Coronary artery (tissue), 2 donors: Measurements from ENCODE around the gene PPT2.

Experiments
- DNase-seq: peaks from one replicate; pipeline ENCODE4 v3.0.0-alpha.2; 2017; ENCODE audit warnings: low spot score
- H3K27ac ChIP-seq, 2 donors: fragments of 200-600 bp; sonication (generic); one replicate each; pipeline ENCODE4 v1.5.1; 2016 to 2019
- H3K4me3 ChIP-seq: fragments of 200-600 bp; sonication (generic); 2 replicates; pipeline ENCODE4 v1.5.1; 2016; ENCODE audit warnings: mild to moderate bottlenecking, moderate library complexity
- TF ChIP-seq, protein P1 (sequence below): fragments of 200-600 bp; sonication (generic); IDR thresholded peaks from one replicate; pipeline ENCODE4 v1.5.1; 2019; ENCODE audit warnings: antibody characterized with exemption

Gene PPT2

GRCh38 chr6:32115623-32116022 is 38.3 kb upstream of the PPT2 start:
- Histone ChIP-seq H3K4me3 (no peak overlapping the region), H3K27ac (peak overlapping the region in 1 of 2 donors; percentile 48)
- no peak for DNase-seq
- TF ChIP-seq, protein P1, sequence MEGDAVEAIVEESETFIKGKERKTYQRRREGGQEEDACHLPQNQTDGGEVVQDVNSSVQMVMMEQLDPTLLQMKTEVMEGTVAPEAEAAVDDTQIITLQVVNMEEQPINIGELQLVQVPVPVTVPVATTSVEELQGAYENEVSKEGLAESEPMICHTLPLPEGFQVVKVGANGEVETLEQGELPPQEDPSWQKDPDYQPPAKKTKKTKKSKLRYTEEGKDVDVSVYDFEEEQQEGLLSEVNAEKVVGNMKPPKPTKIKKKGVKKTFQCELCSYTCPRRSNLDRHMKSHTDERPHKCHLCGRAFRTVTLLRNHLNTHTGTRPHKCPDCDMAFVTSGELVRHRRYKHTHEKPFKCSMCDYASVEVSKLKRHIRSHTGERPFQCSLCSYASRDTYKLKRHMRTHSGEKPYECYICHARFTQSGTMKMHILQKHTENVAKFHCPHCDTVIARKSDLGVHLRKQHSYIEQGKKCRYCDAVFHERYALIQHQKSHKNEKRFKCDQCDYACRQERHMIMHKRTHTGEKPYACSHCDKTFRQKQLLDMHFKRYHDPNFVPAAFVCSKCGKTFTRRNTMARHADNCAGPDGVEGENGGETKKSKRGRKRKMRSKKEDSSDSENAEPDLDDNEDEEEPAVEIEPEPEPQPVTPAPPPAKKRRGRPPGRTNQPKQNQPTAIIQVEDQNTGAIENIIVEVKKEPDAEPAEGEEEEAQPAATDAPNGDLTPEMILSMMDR, result no peak

- H3K4me3 ChIP-seq, result no peak overlapping the region
- DNase-seq, result no peak
- TF ChIP-seq, protein P1, result no peak
- no peak overlapping the region for H3K27ac ChIP-seq
Measured at GRCh38 chr6:32116674-32117073, 37.3 kb upstream of the PPT2 start.

- TF ChIP-seq, protein P1, result no peak
- no peak for DNase-seq
- Histone ChIP-seq H3K4me3 (no peak overlapping the region), H3K27ac (no peak overlapping the region)
Measured at GRCh38 chr6:32117461-32117860, 36.5 kb upstream of the PPT2 start.

- no peak overlapping the region for H3K4me3 ChIP-seq
- peak overlapping the region in 1 of 2 donors; percentile 77 for H3K27ac ChIP-seq
- DNase-seq, result no peak
- TF ChIP-seq, protein P1, result peak; percentile 73
Measured at GRCh38 chr6:32118782-32119628, 34.9 kb upstream of the PPT2 start.

DNA sequence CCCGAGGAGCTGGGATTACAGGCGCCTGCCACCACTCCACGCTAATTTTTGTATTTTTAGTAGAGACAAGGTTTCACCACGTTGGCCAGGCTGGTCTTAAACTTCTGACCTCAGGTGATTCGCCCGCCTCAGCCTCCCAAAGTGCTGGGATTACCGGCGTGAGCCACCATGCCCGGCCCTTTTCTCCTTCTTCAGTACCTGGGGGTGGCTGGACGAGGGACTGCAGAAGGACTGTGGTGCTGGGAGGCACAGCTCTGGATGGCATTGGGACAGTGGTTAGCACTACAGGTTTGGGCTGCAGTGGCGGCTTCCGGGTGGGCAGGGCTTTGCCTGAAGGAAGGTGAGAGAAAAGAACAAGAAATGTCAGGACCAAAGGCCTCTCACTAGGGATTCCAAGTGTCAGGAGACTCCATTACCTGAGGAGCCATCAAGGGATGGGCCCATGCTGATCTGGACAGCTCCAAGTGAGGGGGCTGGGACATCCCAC is 33.3 kb upstream of the PPT2 start:
- TF ChIP-seq, protein P1, result no peak
- Histone ChIP-seq H3K4me3 (no peak overlapping the region), H3K27ac (no peak overlapping the region)
- no peak for DNase-seq

DNA sequence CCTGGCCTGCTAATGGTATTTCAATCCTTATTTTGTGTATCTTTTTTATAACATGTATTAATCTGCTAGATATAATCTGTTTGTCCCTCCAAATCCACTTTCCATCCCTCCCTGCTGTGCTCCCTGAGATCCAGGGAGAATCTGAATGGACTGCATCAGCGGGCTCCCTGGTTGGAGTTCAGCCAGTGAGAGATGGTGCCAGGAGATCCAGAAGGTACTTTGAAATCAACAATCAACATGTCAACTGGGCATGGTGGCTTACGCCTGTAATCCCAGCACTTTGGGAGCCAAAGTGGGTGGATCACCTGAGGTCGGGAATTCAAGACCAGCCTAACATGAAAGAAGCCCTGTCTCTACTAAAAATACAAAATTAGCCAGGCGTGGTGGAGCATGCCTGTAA is 30.3 kb upstream of the PPT2 start:
- Histone ChIP-seq H3K27ac (no peak overlapping the region), H3K4me3 (no peak overlapping the region)
- TF ChIP-seq, protein P1, result no peak
- DNase-seq, result no peak

- no peak for DNase-seq
- H3K27ac ChIP-seq, result no peak overlapping the region
- peak overlapping the region; percentile 98 for H3K4me3 ChIP-seq
- TF ChIP-seq, protein P1, result no peak
Measured at GRCh38 chr6:32126880-32127279, 27.1 kb upstream of the PPT2 start.
